A549 (cell line): ENCODE results near the gene TNKS2.
A peak's percentile ranks its signal among the peaks of the same experiment; 100 is the strongest.

ENCODE experiments used
- CEBPB ChIP-seq, 2 experiments: fragments of >200 bp in 1 of 2; sonication (Bioruptor Twin) in 1 of 2; formaldehyde crosslinking in 1 of 2; IDR thresholded peaks; 2 replicates each; pipeline ENCODE4 v1.6.1; 2012 to 2016
- CTCF ChIP-seq: fragments of >200 bp; sonication (Bioruptor Twin); formaldehyde crosslinking; IDR thresholded peaks from 3 replicates; pipeline ENCODE4 v1.5.1; 2016
- MAFK ChIP-seq: fragments of 450-650 bp; IDR thresholded peaks from 2 replicates; pipeline ENCODE4 v1.6.1; 2014; ENCODE audit not compliant: partially characterized antibody
- POLR2A ChIP-seq: IDR thresholded peaks from 2 replicates; pipeline ENCODE4 v1.6.1; 2012; ENCODE audit warnings: mild to moderate bottlenecking, low read length
- REST ChIP-seq: fragments of 200-600 bp; sonication (generic); IDR thresholded peaks from 2 replicates; pipeline ENCODE4 v1.6.1; 2016; ENCODE audit warnings: antibody characterized with exemption, mild to moderate bottlenecking, moderate library complexity
- SMC3 ChIP-seq: fragments of >200 bp; sonication (Bioruptor Twin); formaldehyde crosslinking; IDR thresholded peaks from 3 replicates; pipeline ENCODE4 v1.6.1; 2018; ENCODE audit warnings: inconsistent platforms
- ZC3H11A ChIP-seq: fragments of 450-650 bp; IDR thresholded peaks from 2 replicates; pipeline ENCODE4 v1.6.1; 2014; ENCODE audit warnings: antibody characterized with exemption, mild to moderate bottlenecking

GRCh38 chr10:91758303-91759146 lies 39.7 kb upstream of the TNKS2 start:
- no peak for TF ChIP-seq MAFK
- TF ChIP-seq CEBPB (IDR thresholded peaks at IDR 0.05), result no peak
- no peak for TF ChIP-seq POLR2A
- TF ChIP-seq ZC3H11A, result no peak
- no peak for TF ChIP-seq REST
- TF ChIP-seq SMC3, result peak; percentile 88
- peak; percentile 83 for TF ChIP-seq CTCF
